BE2C (cell line): ENCODE results near the gene MEDAG.

Experiments
- DNase-seq: peaks from one replicate; pipeline ENCODE4 v3.0.0-alpha.2; 2020
- H3K27me3 ChIP-seq: fragments of 250-450 bp; sonication (Bioruptor Pico); 2 replicates; pipeline ENCODE4 v1.5.1; 2020; ENCODE audit warnings: mild to moderate bottlenecking
- H3K36me3 ChIP-seq: fragments of 250-450 bp; sonication (Bioruptor Pico); 2 replicates; pipeline ENCODE4 v1.5.1; 2020; ENCODE audit warnings: mild to moderate bottlenecking
- H3K4me1 ChIP-seq: fragments of 250-450 bp; sonication (Bioruptor Pico); 2 replicates; pipeline ENCODE4 v1.5.1; 2020
- H3K4me3 ChIP-seq: 2 replicates; pipeline ENCODE4 v1.5.1; 2011; ENCODE audit warnings: low read depth, low read length
- H3K9me3 ChIP-seq: fragments of 250-450 bp; sonication (Bioruptor Pico); 2 replicates; pipeline ENCODE4 v1.5.1; 2020
- TF ChIP-seq, protein P1 (sequence below): IDR thresholded peaks from 2 replicates; pipeline ENCODE4 v1.5.1; 2012; ENCODE audit warnings: mild to moderate bottlenecking, low read depth, low read length

MEDAG gene

DNA sequence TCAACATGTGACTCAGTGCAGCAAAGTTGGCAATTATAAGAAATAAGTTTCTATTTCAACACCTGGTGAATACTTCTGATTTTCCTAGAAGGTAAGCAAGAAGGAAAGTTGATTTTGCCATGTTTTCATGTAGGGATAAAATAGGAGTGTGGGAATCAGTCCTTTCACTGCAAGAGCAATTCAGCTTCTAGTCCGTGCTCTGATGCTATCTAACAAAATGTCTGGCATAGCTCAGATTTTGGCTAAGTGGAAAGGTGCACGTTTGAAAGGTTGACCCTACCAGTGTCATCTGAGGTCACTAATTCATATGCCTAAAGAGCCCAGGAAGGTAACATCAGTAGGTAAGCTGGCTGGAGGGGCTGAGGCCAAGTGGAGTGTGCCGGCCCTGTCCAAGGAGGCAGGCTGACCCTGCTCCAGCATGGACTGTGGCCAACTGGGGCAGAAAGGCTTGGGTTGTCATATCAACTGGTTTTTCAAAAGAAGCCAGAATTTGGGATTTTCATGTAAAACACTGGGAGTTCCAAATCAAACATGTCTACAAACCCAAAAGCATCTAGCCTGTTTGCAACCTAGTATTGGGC is 38.9 kb upstream of the MEDAG start:
- peak overlapping the region; percentile 37 for H3K4me3 ChIP-seq
- DNase-seq, result no peak
- H3K4me1 ChIP-seq, result peaks cover 57% of the 10 kb centered on the region
- H3K36me3 ChIP-seq, result no peaks in the 10 kb centered on the region
- H3K27me3 ChIP-seq, result no peaks in the 10 kb centered on the region
- TF ChIP-seq, protein P1, sequence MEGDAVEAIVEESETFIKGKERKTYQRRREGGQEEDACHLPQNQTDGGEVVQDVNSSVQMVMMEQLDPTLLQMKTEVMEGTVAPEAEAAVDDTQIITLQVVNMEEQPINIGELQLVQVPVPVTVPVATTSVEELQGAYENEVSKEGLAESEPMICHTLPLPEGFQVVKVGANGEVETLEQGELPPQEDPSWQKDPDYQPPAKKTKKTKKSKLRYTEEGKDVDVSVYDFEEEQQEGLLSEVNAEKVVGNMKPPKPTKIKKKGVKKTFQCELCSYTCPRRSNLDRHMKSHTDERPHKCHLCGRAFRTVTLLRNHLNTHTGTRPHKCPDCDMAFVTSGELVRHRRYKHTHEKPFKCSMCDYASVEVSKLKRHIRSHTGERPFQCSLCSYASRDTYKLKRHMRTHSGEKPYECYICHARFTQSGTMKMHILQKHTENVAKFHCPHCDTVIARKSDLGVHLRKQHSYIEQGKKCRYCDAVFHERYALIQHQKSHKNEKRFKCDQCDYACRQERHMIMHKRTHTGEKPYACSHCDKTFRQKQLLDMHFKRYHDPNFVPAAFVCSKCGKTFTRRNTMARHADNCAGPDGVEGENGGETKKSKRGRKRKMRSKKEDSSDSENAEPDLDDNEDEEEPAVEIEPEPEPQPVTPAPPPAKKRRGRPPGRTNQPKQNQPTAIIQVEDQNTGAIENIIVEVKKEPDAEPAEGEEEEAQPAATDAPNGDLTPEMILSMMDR, result no peak
- H3K9me3 ChIP-seq, result no peaks in the 10 kb centered on the region

DNA sequence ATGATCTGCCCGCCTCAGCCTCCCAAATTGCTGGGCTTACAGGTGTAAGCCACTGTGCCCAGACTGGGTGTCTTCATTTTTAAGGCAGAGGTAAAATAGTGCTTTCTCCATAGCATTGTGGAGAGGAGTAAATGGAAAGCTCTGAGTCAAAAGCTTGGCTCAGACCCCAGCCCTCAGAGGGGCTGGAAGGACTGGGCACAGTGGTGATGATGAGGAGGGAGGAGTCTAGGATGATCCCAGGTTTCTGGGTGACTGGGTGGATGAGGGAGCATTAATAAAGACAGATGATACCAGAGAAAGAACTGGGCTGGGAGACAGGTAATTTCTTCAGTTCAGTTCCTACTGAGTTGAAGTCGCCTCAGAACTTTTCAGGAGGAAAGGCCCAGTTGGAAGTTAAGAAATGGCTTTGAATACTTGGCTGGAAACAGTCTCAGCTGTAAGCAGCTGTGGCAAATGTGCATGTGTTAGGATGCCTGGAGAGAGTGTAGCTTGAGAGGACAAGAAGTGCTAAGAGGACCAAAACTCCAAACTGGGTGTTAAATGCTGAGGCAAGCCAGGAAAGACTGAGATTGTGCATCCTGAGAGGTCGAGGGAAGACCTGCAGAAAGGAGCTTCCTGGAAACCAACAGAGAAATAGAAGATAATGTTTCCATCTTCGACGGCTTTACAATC is 37.1 kb upstream of the MEDAG start:
- no peaks in the 10 kb centered on the region for H3K36me3 ChIP-seq
- H3K4me1 ChIP-seq, result peaks cover 51% of the 10 kb centered on the region
- H3K27me3 ChIP-seq, result no peaks in the 10 kb centered on the region

DNA sequence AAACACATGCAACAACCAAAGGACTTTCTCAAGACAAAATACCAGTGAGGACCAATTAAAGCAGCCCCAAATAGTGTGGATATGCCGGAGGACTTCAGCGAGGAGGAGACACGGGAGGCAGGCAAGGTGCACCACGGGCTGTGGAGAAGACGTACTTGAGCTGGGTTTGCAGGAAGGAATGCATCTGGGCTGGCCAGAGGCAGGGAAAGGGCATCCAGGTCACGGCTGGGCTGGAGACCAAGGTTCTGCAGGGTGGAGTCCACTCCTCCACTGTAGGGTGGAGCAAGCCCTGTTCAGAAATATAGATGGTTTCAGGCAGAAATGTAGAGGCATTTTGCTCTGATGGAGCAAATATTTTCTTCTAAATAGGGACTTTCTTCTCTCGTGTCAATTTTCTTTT is 36.6 kb upstream of the MEDAG start:
- Histone ChIP-seq H3K9me3 (no peaks in the 10 kb centered on the region), H3K36me3 (no peaks in the 10 kb centered on the region), H3K4me1 (peaks cover 45% of the 10 kb centered on the region), H3K4me3 (no peak overlapping the region), H3K27me3 (no peaks in the 10 kb centered on the region)
- DNase-seq, result no peak
- TF ChIP-seq, protein P1, result no peak

More for the DNA sequence above, 37.1 kb upstream of the MEDAG start:
- no peak overlapping the region for H3K4me3 ChIP-seq
- H3K9me3 ChIP-seq, result no peaks in the 10 kb centered on the region
- TF ChIP-seq, protein P1, result no peak
- DNase-seq, result no peak

DNA sequence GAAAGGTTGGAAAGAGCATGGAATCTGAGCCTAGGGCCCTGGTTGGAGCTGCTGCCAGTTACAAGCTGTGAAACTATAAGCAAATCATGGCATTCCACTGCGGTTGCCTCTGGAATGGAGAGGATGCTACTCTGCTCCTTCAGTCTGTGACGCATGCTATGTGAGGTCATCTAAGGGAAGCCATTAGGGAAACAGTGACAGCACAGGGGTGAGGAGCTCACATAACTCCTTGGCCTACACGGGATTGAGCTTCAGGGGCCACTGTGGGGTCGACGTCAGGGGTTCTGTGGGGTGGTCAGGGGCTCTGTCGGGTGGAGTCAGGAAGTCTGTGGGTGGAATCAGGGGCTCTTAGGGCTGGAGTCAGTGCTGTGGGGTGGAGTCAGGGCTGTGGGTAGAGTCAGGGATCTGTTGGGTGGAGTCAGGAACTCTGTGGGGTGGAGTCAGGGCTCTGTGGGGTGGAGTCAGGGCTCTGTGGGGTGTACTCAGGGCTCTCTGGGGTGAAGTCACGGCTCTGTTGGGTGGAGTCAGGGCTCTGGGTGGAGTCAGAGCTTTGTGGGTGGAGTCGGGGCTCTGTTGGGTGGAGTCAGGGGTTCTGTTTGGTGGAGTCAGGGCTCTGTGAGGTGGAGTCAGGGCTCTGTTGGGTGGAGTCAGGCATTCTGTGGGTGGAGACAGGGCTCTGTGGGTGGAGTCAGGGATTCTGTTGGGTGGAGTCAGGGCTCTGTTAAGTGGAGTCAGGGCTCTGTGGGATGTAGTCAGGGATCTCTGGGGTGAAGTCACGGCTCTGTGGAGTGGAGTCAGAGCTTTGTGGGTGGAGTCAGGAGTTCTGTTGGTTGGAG is 35.8 kb upstream of the MEDAG start:
- Histone ChIP-seq H3K9me3 (no peaks in the 10 kb centered on the region), H3K27me3 (no peaks in the 10 kb centered on the region), H3K4me3 (peak overlapping the region; percentile 53), H3K36me3 (no peaks in the 10 kb centered on the region), H3K4me1 (peaks cover 39% of the 10 kb centered on the region)
- TF ChIP-seq, protein P1, result no peak
- peak; percentile 97 for DNase-seq

DNA sequence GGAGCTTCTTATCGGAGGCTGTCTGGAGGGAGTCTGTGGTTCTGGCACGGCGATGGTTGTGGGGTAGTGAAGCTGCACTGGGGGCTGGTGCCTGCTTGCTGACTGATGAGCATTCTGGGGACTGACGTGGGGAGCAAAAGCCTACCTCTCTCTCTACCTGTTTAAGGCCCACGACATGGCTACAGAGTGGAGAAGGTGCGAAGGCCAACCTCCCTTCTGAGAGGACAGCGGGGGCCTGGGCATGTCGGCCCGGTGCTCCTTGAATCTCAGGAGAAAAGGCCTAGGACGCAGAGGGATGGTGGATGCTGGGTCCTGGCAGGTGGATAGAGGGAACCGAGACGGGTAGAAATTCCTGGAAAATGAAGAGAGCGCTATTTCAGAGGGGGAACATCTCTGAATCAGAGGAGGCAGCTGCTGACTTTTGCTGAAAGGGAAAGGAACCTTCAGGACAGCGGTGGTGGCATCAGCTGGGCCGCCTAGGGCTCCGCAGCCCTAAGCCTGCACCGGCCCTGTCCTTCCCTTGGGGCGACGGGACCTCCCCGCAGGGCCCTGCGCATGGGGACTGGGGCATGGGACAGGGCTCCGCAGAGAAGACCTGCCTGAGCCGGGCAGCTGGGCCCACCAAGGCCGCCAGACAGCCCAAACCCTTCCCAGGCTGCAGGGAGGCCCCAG is 35.0 kb upstream of the MEDAG start:
- Histone ChIP-seq H3K4me1 (peaks cover 32% of the 10 kb centered on the region), H3K27me3 (no peaks in the 10 kb centered on the region), H3K36me3 (no peaks in the 10 kb centered on the region), H3K9me3 (no peaks in the 10 kb centered on the region), H3K4me3 (peak overlapping the region; percentile 22)
- TF ChIP-seq, protein P1, result no peak
- no peak for DNase-seq
